NT2/D1 (cell line): ENCODE data around the gene ENDOV.

Source experiments
- SUZ12 ChIP-seq: IDR thresholded peaks from 2 replicates; pipeline ENCODE4 v1.6.1; 2011; ENCODE audit not compliant: insufficient read length, insufficient read depth; ENCODE audit errors: extremely low read depth
- YY1 ChIP-seq: IDR thresholded peaks from 2 replicates; pipeline ENCODE4 v1.6.1; 2011; ENCODE audit not compliant: insufficient read length, insufficient read depth

- TF ChIP-seq YY1: no peak
- TF ChIP-seq SUZ12: no peak
Measured at GRCh38 chr17:80443916-80444643, 29.1 kb downstream of the ENDOV start.
